Stimulated activated CD4-positive, alpha-beta T cell treated with anti-CD3 and anti-CD28 coated beads, Interleukin-15, amount 100 ng/mL, for 24 hours (primary cell): ENCODE measurements around the gene MYL6B.
"Not testable (repeated sequence)": the region's sequence is repeated elsewhere in the genome, so short reads cannot be mapped to it uniquely, and the experiment has no call there.

Experiments used
- DNase-seq: peaks from one replicate; pipeline ENCODE4 v3.0.0-alpha.2; 2020

The MYL6B gene

DNA sequence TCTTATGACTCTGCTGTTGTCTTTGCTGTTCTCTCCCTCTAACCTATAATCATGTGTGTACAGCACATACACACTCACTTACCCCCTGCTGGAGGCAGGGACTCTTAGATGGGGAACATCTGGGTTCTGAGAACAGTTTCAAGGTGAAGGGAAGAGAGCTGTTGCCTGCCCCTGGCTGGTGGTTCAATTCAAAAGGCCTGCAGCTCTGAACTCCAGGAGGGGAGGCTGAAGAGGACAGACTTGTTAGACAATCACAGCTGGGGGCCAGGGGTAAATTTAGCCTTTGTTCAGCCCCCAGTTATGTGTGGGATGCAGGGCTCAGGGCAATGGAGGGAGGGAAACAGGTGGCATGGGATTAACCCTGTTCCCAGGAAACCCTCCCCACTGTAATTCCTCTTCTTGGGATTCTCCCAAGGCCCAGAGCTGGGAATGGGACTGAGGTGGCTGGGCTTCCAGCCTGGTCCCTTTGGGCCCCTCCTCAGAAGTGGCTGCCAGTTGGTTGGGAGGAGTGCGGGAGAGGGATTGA, 1.9 kb downstream of the MYL6B start:
- DNase-seq = no peak

DNA sequence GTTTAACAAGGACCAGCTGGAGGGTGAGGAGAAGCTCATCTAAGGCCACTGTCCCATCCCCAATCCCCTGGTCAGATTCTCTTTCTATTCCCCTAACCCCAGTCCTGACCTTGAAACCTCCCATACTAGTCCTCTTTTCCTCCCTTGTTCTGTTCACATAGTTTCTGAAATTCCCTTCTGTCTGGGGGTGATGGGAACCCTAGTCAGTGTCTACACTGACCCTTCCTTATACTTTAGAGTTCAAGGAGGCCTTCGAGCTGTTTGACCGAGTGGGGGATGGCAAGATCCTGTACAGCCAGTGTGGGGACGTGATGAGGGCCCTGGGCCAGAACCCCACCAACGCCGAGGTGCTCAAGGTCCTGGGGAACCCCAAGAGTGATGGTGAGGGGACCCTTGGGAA, 2.4 kb downstream of the MYL6B start:
- DNase-seq = no peak

DNA sequence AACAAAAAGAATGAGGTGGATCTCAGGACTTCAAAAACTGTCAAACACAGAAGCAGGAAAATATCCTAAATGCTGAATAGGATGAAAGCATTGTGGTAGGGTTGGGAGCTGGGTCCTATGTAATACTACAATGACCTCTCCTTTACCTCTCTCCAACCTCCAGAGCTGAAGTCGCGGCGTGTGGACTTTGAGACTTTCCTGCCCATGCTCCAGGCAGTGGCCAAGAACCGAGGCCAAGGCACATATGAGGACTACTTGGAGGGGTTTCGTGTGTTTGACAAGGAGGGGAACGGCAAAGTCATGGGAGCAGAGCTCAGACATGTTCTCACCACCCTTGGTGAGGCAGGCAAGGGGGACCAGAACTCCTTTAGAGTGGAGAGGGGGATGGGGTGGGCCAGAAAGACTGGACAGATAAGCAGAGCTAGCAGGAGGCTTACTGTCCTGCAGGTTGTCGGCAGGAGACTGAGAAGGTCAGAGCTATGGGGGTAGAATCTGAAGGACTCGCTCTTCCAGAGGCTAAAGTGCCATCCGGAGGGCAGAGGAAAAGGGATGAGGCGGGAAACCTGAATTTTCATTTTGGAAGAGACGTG, 3.0 kb downstream of the MYL6B start:
- no peak for DNase-seq

DNA sequence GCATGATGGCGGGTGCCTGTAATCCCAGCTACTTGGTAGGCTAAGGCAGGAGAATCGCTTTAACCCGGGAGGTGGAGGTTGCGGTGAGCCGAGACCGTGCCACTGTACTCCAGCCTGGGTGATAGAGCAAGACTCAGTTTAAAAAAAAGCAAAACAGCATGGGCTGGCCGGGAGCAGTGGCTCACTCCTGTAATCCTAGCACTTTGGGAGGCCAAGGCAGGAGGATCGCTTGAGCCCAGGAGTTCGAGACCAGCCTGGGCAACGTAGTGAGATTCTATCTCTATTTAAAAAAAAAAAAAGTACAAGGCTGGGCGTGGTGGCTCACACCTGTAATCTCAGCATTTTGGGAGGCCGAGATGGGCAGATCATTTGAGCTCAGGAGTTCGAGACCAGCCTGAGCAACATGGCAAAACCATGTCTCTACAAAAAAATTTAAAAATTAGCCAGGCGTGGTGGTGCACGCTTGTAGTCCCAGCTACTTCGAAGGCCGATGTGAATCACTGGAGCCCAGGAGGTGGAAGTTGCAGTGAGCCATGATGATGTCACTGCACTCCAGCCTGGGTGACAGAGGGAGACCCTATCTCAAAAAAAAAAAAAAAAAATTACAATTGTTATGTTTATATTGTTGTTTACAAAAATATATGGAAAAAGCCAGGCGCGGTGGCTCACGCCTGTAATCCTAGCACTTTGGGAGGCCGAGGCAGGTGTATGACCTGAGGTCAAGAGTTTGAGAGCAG, 4.2 kb downstream of the MYL6B start:
- DNase-seq = not testable (repeated sequence)

DNA sequence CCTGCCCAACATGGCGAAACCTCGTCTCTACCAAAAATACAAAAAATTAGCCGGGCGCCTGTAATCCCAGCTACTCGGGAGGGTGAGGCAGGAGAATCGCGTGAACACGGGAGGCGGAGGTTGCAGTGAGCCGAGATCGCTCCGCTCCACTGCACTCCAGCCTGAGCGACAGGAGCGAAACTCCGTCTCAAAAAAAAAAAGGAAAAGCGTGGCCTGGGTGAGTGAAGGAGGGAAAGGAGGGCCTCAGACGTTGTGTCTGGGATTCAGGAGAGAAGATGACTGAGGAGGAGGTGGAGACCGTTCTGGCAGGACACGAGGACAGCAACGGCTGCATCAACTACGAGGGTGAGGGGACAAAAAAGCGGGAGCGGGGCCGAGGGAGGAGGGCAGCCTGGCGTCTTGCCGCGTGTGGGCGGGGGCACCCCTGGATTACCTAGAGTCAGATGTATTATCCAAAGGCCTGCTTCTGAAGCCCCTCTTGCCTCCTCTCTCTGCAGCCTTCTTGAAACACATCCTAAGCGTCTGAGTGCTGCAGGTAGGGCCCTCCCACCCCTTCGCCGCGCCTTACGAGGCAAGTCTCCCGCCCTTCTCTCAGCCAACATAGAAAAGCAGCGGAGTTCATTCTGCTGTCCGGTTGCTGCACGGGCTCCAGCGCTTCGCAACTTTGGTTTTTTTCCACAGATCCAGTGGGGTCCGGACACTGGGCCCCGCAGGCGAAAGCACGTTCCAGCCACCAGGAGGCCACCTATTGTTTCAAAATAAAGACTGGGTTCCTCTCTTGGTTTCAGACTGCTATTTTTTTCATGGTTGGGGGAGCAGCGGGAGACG, 5.0 kb downstream of the MYL6B start:
- peak; percentile 73 for DNase-seq

DNA sequence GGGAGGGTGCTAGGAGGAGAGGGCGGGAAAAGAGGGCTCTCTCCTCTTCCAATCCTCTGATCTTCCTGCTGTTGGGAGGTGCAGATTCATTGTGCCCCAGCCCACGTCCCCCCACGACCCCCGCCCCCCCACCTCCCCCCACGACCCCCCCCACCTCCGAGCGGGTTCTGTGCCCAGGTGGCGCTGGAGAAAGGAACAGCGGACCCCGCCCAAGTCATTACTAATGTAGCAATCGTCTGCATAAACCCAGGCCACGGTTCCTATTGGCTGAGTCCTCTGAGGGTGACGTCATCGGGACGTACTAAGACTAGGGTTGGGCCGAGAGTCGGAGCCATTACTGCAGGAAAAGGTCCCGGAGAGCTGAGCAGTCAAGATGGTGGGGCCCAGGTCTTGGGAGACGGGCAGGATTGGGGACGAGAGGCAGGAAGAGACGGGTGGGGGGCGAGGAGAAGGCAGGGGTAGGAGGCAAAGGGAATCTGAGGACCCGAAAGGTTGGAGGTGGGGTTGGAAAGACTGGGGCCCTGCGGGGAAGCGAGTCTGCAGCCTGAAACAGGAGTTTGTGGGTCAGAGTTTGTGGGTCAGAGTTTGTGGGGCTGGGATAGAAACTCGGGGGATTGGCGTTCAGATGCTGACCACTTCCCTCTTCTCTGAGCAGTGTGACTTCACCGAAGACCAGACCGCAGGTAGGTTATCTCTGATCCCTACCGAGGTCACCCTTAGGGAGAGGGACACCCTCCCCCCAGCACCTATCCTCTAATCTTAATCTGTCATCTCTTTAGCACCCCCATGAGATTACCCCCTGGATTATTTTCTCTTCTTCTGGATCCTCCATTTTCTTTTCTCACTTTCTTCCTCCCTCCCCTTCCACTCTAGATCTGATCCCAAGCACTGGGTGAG, 5.9 kb downstream of the MYL6B start, which contains the start of gene MYL6:
MYL6 (plus strand) TSS at position 331 of the 897 bp plus-strand sequence; CDS start at position 374, 43 bp downstream.
- peak; percentile 96 for DNase-seq

DNA sequence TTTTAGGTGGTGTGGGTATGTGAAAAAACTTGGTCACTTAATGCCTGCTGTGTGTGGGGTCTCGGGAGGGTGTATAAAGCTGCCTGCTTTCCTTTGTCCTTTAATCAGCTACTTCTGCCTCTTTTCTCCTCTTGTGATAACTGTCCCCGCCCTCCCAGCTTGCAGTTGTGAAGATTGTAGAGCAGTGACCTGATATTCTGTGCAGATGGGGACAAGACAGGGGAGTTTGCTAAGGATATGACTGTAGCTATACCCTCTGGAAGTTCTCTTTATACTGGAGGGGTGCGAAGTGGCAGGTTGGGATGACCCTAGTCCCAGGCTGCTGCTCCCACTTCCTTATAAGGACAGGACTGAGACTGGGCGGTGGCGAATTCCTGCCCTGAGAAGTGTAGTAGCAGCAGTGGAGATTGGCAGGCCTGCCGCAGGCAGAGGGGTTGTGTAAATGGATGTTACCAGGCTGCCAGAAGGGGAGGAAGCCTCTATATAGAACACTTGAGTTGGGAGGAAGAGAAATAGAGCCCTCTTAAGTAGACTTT, 6.6 kb downstream of the MYL6B start:
- peak; percentile 59 for DNase-seq

DNA sequence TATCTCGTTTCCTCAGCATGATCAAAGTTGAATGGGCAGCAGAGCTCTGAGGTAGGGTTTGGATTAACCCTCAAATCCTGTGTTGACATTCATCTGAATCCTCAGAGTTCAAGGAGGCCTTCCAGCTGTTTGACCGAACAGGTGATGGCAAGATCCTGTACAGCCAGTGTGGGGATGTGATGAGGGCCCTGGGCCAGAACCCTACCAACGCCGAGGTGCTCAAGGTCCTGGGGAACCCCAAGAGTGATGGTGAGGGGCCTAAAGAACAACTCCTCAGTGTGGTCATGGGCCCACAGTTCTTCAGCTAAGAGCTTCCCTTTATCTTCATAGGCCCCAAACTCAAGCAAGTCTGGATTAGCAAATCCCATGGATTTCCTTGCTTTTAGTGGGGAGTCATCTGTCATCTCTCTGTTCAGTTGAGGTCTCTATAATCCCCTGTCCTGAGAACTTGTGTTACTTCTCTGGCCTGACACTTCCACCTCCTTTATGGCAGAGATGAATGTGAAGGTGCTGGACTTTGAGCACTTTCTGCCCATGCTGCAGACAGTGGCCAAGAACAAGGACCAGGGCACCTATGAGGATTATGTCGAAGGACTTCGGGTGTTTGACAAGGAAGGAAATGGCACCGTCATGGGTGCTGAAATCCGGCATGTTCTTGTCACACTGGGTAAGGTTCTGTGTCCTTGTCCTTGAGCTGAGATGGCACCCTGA, 7.2 kb downstream of the MYL6B start:
- DNase-seq = no peak

DNA sequence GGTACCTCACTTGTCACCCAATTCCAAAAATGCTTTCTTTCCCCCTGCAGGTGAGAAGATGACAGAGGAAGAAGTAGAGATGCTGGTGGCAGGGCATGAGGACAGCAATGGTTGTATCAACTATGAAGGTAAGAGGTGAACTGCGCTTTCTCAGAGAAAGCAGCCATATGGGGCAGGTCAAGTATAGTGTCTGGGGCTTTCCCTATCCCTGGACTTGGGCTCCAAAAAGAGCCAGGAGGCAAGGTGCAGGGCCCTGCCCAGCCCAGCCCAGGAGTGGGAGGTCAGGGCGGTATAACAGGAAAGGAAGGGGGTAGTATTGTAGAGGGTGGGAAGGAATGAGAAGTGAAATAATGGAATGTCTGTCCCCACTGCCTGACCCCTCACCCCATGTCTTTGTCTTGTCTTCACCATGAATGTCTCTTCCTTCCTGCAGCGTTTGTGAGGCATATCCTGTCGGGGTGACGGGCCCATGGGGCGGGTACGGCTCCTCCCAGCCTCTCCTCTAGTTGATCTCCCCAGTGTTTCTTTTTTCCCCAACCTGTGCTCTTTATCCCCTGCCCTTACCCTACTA, 7.9 kb downstream of the MYL6B start:
- peak; percentile 71 for DNase-seq

DNA sequence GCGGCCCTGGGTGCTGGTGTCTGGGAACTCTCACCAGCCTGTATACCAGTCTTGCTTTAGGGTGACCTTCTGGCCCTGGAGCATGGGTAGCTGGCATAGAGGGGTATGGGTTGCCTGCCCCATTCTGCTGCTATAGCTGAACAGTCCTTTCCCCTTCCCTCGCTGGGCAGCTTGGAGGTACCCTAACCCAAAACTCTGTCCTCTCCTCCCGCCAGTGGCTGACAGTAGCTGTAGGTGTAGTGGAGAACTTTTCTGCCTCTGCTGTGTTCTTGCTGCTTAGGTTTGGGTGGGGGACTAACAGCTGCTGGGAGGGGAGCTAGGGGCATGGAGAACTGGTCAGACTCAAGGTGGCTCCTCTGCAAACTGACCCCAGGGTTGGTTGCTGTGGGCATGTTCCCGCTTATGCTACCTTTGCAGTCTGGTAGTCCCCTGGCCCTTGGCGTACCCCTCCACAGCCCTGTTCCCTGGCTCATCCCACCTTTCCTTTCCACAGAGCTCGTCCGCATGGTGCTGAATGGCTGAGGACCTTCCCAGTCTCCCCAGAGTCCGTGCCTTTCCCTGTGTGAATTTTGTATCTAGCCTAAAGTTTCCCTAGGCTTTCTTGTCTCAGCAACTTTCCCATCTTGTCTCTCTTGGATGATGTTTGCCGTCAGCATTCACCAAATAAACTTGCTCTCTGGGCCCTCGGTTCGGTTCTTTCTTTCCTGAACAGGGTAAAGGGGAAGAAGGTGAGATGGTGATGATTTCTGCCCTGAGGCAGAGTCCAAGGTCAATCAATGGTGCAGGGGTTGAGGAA, 8.7 kb downstream of the MYL6B start:
- DNase-seq = no peak

DNA sequence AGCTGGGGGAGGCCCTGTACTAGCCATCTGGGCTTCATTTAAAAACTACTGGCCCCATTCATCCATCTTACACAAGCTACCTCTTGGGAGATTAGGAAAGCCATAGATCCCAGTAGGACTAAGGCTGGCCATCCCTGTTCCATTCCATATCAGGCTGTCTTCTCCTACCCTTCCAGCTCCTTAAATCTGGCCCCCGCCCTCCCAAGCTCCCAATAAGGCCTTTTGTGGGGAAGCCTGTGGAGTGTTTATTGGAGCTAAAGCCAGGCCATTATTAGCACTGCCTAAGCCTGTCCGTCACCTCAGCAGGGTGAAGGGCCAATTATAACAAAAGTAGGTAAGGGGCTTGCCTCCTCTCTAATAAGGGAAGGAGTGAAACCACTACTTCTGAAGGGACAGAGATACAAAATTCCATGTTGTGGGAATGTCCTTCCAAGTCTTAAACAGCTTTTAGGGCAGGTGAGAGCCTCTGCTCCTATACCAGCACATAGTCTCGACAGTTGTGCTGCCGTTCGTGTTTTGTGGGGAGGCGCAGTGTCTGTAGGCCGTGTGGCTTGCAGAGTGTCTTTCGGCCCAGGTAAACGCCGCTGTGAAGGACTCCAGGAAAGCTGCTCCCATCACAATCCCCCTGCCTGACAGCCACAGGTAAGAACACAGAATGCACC, 9.4 kb downstream of the MYL6B start:
- no peak for DNase-seq

DNA sequence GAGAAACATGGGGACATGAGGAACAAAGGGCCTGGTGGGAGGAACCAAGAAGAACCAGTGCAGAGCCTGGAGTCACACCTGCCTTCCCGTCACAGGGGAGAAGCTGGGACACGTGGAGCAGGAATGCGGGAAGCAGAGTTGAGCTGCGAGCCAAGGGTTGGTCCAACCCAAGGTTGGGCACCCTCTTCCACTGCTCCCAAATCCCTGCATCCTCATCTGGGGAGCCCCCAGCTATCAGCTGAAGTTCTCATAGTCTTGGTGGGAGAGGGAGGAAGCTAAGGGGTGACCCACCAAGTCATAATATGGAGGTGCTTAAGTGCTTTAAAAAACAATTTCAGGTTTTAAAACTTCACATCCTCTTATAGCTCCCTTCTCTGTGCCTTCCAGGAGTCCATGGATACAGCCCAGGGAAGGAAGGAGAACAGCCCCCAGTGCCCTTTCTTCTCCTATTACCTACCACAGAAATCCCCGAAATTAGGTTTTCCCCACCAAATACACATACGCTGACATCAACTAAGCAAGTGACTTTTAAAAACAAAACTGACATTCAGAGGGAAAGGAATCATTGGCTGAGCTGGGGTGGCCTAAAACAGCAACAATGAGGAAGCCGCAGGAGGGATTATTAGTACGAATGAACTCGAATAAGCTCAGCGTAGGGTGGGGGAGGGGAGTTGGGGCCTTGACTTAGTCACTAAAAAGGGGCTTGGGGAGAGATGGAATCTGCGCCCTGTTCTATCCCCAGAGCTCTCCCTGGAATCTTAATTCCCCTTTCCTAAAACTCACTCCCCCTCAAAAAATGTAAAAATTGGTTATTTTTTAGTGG, 10.3 kb downstream of the MYL6B start:
- no peak for DNase-seq

DNA sequence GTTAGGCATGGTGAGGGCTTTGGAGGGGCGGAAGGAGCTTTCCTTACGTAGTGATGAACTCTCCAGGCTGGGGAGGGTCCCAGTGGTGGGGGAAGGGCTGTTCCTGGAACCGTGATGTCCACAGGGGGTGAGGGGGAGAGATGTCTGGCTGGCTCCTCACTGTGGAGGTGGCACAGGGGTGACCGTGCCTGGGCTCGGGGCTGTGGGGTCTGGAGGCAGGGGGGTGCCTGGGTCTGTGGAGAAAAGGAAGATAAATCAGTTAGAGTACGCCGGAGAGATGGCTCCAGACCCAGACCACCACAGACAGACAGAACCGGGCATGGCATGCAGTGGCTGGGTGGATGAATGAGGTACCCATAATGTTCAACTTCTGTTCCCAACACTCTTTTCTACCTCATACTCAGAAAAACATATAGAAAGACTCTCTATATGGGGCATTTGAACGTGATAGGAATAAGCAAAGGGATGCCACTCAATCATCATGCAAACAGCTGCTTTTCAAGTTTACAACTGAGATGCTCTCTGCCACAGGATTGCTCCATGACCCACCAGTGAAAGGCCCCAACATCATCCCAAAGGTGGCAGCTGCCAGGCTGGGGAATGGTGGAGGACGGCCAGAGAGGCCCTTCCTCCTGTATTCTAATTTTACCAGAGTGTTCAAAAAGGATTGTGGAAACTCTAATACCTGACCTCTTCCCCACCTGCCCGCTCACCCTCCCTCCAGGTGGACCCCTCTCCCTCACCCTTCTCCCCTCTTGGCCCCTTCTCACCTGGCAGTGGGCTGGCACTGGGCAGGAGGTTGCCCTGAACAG, 11.4 kb downstream of the MYL6B start:
- no peak for DNase-seq

DNA sequence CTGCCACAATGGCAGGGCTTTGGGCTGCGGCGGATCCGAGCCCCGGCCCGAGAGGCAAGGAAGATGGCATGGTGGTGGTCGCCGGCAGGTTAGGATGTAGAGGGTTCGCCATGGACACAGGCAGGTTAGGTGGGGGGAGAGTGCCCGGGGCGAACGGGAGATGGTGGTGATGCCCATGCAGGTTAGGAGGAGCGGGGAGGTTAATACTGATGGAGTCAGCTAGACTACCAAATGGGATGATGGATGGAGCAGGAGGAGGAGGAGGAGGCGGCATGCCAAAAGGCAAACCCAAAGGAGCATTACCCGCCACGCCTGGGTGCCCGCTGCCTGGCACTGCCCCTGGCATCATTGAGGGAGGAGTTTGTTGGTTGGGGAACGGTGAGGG, 11.9 kb downstream of the MYL6B start:
- DNase-seq = no peak

DNA sequence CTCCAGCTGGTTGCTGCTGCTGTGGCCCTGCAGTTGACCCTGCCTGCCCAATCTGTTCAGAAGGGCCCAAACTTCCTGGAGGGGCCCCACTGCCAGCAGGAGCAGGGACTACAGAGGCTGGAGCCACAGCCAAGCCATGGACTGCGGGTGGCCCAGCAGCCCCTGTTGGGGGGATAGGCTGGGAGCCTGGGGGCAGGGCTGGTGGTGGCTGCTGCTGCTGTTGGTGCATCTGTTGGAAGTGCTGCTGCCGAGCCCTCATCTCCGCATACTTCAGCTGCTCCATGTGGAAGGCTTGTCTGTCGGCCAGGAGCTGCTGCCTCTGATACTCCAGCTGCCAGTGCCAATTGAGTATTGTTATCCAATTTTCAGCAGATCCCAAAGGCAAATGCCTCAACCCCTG, 13.0 kb downstream of the MYL6B start:
- DNase-seq = no peak

DNA sequence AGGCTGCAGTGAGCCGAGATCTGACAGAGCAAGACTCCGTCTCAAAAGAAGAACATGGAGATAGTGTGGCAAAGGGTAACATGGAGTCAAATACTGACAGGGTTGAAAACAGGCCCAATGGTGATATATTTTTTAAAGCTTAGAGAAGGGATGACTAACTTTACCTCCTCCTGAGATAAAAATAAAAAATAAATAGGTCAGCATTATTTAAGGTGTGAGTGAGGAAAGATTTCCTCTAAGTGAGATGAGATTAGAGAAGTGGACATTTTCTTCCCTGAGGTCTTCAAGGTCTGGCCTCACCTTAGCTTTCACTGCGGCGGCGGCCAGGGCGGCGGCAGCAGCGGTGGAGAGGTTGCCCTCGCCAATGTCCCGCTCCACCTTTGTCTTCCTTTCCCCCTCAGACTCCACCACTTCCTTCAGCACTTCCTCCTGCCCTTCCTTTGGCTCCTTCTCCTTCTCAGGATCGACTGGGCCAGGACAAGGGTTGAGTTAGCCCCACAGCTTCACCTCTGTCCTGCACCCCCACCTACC, 16.9 kb downstream of the MYL6B start:
- no peak for DNase-seq

DNA sequence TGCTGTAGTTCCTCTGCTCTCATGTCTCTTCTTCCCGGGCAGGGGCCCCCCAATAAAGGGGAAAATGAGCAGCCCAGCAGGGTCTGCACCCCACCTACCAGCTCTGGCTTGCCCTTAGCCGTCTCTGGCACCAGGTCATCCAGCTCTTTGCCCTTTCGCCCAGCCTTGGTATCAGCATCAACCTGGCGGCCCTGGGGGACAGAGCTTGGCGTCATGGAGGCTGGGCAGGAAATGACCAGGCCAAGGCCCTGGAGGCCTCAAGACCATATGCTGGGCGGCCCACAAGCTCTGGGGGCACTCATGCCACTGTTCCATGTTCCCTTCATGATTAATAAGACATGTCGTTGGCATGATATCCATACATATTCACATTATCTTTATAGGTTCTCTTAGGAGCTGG, 20.5 kb downstream of the MYL6B start:
- no peak for DNase-seq

DNA sequence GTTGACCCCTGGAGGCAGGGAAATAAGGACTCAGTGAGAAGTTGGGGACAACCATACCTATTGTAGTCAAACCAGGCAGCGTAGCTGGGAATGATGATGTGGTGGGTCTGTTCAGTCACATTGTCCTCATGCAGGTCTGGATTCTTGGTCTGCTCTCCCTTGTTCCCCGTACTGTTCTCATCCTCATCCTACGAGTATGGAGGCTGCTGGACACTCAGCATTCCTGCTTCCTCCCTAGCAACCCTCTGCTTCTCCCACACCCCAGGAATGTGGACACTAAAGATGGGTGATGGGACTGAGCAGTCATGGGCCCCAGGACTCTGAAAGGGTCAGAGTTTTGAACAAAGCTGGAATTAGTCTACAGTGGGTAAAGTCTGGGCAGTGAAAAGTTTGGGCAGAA, 26.0 kb downstream of the MYL6B start:
- DNase-seq = no peak
